Coronary artery (tissue), 2 donors: ENCODE results near the gene TFF3.

Experiments
- DNase-seq: peaks from one replicate; pipeline ENCODE4 v3.0.0-alpha.2; 2017; ENCODE audit warnings: low spot score
- H3K27ac ChIP-seq, 2 donors: fragments of 200-600 bp; sonication (generic); one replicate each; pipeline ENCODE4 v1.5.1; 2016 to 2019
- H3K4me3 ChIP-seq: fragments of 200-600 bp; sonication (generic); 2 replicates; pipeline ENCODE4 v1.5.1; 2016; ENCODE audit warnings: mild to moderate bottlenecking, moderate library complexity
- TF ChIP-seq, protein P1 (sequence below): fragments of 200-600 bp; sonication (generic); IDR thresholded peaks from one replicate; pipeline ENCODE4 v1.5.1; 2019; ENCODE audit warnings: antibody characterized with exemption

The TFF3 gene

DNA sequence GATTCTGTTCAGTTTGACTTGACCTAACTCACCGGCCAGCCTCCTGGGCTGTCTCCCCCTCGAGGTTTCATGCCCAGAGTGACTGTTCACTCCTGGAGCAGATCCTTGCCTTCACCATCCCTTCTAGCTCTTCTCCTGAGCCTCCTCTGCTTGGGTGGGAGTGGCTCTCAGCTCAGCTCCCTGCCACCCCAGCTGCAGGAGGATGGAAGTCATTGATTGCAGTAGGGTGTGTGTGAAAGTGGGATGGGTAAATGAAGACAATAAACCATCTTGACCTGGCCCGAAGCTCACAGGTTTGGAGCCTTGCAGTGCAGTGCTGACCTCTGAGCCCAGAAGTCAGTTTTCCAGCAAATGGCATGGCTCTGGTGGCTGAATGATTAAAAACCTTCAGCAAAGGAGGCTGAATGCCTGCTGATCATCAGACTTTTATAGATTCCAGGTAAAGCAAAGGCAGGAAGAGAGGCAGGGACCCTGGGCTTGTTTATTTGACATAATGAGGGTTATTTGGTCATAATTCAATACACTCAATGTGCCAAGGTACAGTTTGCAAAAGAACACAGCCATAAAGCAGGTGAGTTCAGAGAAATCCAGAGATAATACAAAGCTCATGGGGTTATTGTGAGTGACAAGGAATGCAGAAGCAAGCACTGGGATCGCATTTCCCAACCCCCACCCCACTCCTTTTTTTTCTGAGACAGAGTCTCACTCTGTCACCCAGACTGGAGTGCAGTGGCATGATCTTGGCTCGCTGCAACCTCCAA is 17.5 kb upstream of the TFF3 start:
- TF ChIP-seq, protein P1, sequence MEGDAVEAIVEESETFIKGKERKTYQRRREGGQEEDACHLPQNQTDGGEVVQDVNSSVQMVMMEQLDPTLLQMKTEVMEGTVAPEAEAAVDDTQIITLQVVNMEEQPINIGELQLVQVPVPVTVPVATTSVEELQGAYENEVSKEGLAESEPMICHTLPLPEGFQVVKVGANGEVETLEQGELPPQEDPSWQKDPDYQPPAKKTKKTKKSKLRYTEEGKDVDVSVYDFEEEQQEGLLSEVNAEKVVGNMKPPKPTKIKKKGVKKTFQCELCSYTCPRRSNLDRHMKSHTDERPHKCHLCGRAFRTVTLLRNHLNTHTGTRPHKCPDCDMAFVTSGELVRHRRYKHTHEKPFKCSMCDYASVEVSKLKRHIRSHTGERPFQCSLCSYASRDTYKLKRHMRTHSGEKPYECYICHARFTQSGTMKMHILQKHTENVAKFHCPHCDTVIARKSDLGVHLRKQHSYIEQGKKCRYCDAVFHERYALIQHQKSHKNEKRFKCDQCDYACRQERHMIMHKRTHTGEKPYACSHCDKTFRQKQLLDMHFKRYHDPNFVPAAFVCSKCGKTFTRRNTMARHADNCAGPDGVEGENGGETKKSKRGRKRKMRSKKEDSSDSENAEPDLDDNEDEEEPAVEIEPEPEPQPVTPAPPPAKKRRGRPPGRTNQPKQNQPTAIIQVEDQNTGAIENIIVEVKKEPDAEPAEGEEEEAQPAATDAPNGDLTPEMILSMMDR = no peak
- H3K27ac ChIP-seq = no peak overlapping the region
- DNase-seq = peak; percentile 29
- no peak overlapping the region for H3K4me3 ChIP-seq

DNA sequence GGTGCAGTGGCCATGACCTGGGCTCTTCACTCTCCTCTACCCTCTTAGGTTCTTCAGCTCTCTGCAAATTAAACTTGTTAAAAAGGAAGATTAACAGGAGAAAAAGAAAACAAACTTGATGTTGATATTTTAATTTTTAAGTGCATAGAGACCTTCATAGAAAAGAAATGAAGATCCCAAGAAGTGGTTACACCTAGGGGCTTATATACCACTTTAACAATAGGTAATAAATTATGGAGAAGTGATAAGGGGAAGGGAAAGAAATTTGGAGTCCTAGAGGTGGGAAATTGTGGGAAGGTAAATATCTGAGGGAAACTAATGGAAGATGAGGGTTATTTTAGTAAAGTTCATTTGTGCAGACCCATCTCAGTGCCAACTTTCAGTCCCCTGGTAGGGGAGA is 16.5 kb upstream of the TFF3 start:
- H3K4me3 ChIP-seq = no peak overlapping the region
- TF ChIP-seq, protein P1 = no peak
- no peak for DNase-seq
- H3K27ac ChIP-seq = no peak overlapping the region

DNA sequence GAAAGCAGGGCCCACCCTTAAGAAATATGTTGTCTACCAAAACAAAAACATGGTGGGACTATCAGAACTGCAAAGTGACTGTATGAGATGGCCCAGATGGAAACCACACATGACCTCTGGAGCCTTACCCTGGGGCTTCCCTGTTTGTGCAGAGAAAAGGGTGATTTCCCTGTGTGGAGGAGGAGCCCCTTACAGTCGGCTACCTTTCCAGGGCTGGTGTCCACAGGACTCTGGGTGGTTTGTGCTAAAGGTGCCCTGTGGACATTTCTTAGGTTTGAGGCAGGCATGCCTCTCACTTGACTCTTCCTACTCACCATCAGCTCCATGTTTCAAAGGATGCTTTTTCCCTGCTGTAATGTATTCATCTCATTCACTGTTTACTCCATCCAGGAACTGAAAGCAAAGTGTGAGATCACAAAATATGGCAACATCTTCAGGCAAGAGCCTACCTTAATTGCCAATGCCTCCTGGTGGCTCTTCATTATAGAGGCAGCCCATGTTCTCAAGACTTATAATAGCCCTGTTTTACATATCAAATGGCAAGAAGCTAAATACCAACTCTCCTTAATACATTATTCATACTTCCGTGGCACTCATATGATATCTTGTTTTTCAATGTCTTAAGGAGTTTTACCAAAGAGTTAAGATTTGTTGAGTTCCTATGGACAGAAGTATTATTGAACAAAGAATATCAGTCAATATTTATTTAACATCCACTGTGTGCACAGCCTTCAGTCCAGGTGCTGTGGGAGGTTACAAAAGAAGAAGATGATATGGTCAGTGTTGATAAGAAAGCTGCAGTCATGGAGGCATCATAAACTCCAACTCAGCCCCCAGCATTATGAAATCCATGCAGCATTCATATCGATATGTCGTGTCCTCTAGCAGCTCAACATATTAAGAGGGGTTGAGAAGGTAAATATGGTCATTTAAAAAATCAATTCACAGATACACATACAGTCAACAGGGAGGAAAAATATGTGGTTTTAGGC is 15.5 kb upstream of the TFF3 start:
- TF ChIP-seq, protein P1 = no peak
- peak; percentile 19 for DNase-seq
- H3K27ac ChIP-seq = no peak overlapping the region
- H3K4me3 ChIP-seq = no peak overlapping the region

DNA sequence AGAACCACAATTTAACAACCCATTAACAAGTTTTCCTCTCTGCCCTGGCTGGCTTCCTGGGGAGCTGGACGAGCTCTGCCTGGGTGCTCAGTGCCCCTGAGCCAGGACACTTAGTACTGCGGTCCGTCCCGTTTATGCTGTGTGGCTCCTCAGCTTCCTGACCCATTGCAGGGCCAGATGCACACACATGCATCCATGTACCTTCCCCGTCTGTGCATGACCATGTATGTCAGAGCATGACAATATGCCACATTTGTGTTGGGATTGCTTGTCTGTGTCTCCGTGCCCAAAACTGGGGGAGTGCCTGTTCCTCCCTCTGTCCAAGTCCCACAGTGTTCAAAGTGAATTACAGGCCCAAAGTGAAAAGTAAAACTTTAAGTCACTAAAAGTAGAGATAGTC is 9.7 kb upstream of the TFF3 start:
- TF ChIP-seq, protein P1 = no peak
- no peak overlapping the region for H3K4me3 ChIP-seq
- H3K27ac ChIP-seq = no peak overlapping the region
- peak; percentile 31 for DNase-seq

DNA sequence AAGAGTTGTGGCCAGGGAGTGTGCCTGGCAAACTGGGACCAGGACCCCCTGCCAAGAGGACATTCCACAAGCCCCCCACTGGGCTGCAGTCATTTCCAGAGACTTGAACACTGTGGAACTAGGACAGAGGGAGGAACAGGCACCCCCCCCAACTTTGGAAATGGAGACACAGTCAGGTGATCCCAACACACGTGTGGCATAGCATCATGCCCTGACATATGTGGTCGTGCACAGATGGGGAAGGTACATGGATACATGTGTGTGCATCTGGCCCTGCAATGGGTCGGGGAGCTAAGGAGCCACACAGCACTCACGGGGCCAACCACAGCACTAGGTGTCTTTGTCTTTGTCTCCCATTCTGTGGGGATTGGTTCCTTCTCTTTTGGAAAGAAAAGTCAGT is 6.6 kb upstream of the TFF3 start:
- DNase-seq = peak; percentile 45
- Histone ChIP-seq H3K4me3 (no peak overlapping the region), H3K27ac (no peak overlapping the region)
- TF ChIP-seq, protein P1 = no peak

DNA sequence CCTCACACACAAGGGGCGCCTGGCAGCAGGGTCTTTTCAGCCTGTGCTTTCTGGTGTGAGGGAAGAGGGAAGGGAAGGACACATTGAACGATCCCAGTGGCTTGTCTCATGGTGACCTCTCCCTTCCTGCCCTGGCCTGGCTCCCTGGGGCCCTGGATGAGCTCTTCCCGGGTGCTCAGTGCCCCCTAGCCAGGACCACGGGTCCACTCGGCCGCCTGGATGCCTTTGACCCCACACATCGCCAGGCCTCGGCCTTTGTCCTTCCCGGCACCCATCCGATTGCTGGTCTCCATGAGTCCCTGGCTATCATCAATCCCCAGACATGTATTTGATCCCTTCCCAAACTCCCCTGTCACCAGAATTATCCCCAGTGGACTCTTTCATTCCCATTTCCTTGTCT is 6.0 kb upstream of the TFF3 start:
- H3K4me3 ChIP-seq = no peak overlapping the region
- TF ChIP-seq, protein P1 = no peak
- DNase-seq = peak; percentile 54
- no peak overlapping the region for H3K27ac ChIP-seq
